ENCODE results near the gene BACH2. TPM values are rescaled to one million over a fixed set of nuclear protein-coding genes. Genes with fewer than 3 reads are reported as not detected.
"Not testable (repeated sequence)": the region's sequence is repeated elsewhere in the genome, so short reads cannot be mapped to it uniquely, and the experiment has no call there.

The BACH2 gene
- total RNA-seq, 2 donors from 2014 or later: 3.0 to 22.9 TPM

DNA sequence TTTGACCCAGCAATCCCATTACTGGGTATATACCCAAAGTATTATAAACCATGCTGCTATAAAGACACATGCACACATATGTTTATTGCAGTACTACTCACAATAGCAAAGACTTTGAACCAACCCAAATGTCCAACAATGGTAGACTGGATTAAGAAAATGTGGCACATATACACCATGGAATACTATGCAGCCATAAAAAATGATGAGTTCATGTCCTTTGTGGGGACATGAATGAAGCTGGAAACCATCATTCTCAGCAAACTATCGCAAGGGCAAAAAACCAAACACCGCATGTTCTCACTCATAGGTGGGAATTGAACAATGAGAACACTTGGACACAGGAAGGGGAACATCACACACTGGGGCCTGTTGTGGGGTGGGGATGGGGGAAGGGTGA lies 168.0 kb downstream of the BACH2 start:
- not testable (repeated sequence) for H3K27me3 Mint-ChIP-seq; ATAC-seq (replicated peaks); H3K9me3 Mint-ChIP-seq; H3K27ac Mint-ChIP-seq; H3K36me3 Mint-ChIP-seq (ENCODE audit: low read depth); H3K4me3 Mint-ChIP-seq
- peaks cover 21% of the 10 kb centered on the region for H3K4me1 Mint-ChIP-seq

DNA sequence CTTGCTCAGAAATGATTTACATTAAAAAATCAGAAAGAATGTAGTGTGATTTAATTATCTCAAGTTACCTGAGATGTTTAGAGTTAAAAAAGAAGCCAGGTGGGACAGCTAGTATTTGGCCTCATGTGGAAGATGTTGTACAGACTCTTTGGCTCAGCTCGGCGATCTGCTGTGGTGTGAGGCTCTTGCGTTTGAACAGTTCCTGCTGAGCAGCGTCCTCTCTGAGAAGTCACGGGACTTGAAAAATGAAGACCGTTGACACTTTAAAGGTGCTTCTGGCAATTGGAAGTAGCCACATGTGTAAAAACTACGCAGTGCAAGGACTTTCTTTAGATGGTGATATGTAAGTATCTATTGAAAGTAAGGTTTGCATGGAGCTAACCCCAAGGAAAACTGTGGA lies 169.0 kb downstream of the BACH2 start:
- no peak overlapping the region for H3K27ac Mint-ChIP-seq
- no peak for ATAC-seq (replicated peaks)
- no peaks in the 10 kb centered on the region for H3K27me3 Mint-ChIP-seq
- H3K4me1 Mint-ChIP-seq: peaks cover 23% of the 10 kb centered on the region
- H3K9me3 Mint-ChIP-seq: no peaks in the 10 kb centered on the region
- H3K36me3 Mint-ChIP-seq (ENCODE audit: low read depth): peaks cover 8% of the 10 kb centered on the region
- H3K4me3 Mint-ChIP-seq: no peak overlapping the region

DNA sequence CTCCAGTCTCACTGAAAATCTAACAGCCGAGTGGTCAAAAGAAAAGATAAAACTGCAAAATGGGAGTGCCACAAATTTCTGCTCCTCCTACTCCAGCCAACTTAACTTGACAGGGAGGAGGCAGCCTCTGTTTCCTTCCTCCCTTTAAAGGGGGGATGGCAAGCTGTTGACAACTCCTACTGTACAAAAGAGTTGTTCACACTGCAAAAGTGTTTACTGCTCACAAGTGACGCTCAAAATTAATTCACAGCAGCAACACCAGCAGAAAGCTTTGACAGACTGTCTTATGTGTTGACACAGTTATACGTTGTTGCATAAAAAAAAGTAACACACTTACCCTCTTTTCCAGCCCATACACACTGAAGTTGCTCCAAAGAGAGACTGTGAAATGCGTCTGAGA lies 169.8 kb downstream of the BACH2 start:
- H3K4me1 Mint-ChIP-seq: peaks cover 23% of the 10 kb centered on the region
- H3K36me3 Mint-ChIP-seq (ENCODE audit: low read depth): peaks cover 8% of the 10 kb centered on the region
- no peak for ATAC-seq (replicated peaks)
- no peak overlapping the region for H3K4me3 Mint-ChIP-seq
- no peaks in the 10 kb centered on the region for H3K9me3 Mint-ChIP-seq
- no peaks in the 10 kb centered on the region for H3K27me3 Mint-ChIP-seq
- no peak overlapping the region for H3K27ac Mint-ChIP-seq

DNA sequence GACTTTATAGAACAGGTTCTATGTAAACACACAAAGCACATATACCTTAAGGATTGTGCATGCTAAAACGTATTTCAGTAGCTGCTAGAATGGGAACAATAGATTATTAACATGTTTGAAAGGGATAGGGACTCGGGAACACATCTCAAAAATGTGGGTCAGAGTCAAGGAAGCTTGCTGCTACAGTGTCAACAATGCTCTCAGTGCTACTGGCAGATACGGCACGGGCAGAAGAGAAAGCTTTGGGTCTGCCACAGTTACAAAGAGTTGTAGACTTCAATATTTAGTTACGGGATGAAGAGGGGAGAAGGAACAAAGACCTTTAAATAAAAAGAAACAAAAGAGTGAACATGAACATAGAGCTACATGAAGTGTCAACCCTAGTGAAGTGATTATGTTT lies 170.5 kb downstream of the BACH2 start:
- Mint-ChIP-seq H3K27me3 (no peaks in the 10 kb centered on the region), H3K36me3 (ENCODE audit: low read depth) (peaks cover 8% of the 10 kb centered on the region), H3K4me1 (peaks cover 23% of the 10 kb centered on the region), H3K4me3 (no peak overlapping the region), H3K9me3 (no peaks in the 10 kb centered on the region), H3K27ac (peak overlapping the region; percentile 3)
- no peak for ATAC-seq (replicated peaks)

DNA sequence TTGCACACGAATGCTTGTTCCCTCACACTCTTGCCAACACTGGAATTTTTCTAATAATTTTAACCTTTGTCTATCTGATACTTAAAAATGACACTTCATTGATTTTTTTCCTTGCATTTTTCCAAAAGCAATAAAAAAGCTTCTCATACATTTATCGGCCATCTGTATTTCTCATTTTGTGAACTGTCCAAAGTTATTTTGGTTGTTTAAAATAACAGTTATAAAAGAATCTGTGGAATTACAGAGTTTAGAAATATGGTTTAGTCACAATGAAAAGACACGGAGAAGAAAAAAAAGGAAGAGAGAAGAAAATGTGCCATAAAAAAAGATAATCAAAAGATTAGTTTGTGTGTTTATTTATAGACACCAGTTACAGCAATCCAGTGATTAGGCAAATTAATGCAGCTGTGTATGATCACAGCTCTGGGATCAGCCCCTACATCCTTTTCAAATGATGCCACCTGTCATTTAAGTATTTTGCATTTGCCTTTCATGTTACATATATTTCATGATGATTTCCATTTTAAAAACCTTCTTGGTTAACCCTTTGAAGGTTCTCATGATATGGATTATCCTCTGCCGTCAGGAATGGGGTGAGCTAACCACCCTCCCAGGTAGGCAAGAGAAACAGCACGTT lies 171.7 kb downstream of the BACH2 start:
- Mint-ChIP-seq H3K27ac (no peak overlapping the region), H3K4me3 (no peak overlapping the region), H3K27me3 (no peaks in the 10 kb centered on the region), H3K9me3 (no peaks in the 10 kb centered on the region), H3K4me1 (peaks cover 23% of the 10 kb centered on the region), H3K36me3 (ENCODE audit: low read depth) (peaks cover 8% of the 10 kb centered on the region)
- no peak for ATAC-seq (replicated peaks)

DNA sequence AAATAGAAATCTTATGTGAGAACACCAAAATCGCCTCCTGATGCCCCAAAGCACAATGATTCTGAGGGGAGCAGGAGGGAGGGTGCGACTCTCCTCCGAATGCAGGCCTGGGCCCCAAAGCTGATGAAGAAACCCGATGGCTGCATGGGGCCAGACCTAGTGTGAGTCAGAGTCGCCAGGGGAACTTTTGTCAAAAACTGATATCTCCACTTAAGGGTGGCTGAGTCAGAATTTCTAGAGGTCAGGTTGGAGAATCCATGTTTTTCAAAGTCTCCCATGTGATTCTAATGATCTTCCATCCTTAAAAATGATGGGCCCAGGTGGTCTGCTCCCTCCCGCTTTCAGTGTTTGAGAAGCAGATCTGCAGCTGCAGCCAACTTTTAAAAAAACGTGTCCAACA lies 172.8 kb downstream of the BACH2 start:
- Mint-ChIP-seq H3K27me3 (no peaks in the 10 kb centered on the region), H3K36me3 (ENCODE audit: low read depth) (peaks cover 8% of the 10 kb centered on the region), H3K4me1 (peaks cover 23% of the 10 kb centered on the region), H3K27ac (no peak overlapping the region), H3K4me3 (no peak overlapping the region), H3K9me3 (no peaks in the 10 kb centered on the region)
- ATAC-seq (replicated peaks): peak; percentile 66

DNA sequence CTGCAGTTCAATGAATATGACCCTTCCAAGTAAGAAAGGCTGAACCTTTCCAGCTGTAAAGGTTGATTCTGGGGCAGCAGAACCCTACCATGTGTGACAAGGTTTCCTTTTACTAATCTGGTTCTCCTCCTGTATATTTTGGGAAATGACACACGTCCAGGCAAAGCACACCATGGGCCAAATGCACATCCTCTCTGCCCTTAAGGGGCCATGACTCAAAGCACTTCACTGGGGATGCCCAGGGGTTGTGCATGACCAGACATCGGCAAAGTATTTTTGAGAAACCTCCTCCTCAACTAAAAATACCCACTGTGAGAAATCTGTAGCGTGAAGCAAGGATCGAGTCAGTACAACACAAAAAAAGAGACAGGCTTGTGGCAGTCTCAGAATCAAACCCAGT lies 174.7 kb downstream of the BACH2 start:
- Mint-ChIP-seq H3K27ac (peak overlapping the region; percentile 6), H3K4me3 (peak overlapping the region; percentile 27), H3K36me3 (ENCODE audit: low read depth) (peaks cover 12% of the 10 kb centered on the region), H3K4me1 (peaks cover 20% of the 10 kb centered on the region), H3K27me3 (no peaks in the 10 kb centered on the region), H3K9me3 (peaks cover 7% of the 10 kb centered on the region)
- peak; percentile 95 for ATAC-seq (replicated peaks)

DNA sequence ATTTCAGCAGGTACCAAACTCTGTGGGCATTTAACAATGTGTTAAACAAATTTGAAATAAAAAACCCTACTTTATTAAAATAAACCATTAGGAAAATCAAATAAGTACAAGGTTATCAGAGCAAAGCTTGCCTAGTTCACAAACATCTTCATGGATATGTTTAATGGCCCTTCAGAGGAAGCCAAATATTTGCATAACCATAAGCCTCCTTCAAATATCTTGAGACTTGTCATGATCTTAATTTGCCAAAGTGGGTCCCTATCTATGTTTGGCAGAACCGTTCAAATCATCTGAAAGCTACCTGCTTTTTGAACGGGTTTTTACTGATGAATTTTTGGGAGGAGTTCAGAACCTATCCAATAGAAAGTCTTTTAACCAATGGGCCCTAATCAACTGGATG lies 176.3 kb downstream of the BACH2 start:
- Mint-ChIP-seq H3K36me3 (ENCODE audit: low read depth) (peaks cover 5% of the 10 kb centered on the region), H3K27ac (no peak overlapping the region), H3K27me3 (no peaks in the 10 kb centered on the region), H3K4me3 (no peak overlapping the region), H3K4me1 (peaks cover 12% of the 10 kb centered on the region), H3K9me3 (peaks cover 11% of the 10 kb centered on the region)
- ATAC-seq (replicated peaks): no peak

DNA sequence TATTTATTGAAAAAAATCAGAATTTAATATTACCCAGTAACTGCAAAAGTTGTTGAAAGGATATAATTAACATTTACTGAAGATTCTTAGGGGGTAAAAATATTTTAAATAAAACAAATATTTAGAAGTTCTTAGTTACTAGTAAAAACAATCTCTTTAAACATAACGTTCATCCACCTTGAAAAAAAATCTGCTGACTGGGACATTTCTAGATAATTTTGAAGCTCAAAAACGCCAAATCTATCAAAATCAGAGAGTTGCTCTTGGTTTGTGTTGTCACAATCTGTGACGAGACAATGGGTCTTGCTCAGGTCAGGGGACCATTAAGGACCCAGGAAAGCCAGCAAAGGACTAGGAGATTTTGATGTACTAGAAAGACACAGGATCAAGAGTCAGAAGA lies 177.0 kb downstream of the BACH2 start:
- peaks cover 13% of the 10 kb centered on the region for H3K9me3 Mint-ChIP-seq
- H3K4me3 Mint-ChIP-seq: no peak overlapping the region
- no peak for ATAC-seq (replicated peaks)
- no peak overlapping the region for H3K27ac Mint-ChIP-seq
- H3K36me3 Mint-ChIP-seq (ENCODE audit: low read depth): peaks cover 5% of the 10 kb centered on the region
- peaks cover 12% of the 10 kb centered on the region for H3K4me1 Mint-ChIP-seq
- no peaks in the 10 kb centered on the region for H3K27me3 Mint-ChIP-seq

DNA sequence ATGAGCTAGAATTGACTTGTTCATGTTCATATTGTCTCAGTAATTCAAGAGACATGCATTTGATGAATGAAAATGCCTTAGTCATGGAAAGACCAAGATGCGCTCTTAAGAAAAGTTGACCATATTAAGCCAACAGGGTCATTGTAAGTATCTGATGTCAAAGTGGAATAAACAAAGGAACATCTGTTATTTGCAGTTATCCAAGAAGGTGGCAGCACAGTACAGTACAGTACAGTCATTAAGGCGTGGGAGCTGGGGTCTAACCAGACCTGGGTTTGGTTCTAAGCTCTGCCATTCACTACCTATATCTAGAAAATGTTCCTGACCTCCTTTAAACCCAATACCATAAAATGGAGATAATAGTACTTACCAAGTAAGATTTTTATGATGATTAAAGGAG lies 178.1 kb downstream of the BACH2 start:
- no peak for ATAC-seq (replicated peaks)
- H3K27ac Mint-ChIP-seq: no peak overlapping the region
- peaks cover 5% of the 10 kb centered on the region for H3K36me3 Mint-ChIP-seq (ENCODE audit: low read depth)
- H3K4me3 Mint-ChIP-seq: no peak overlapping the region
- peaks cover 12% of the 10 kb centered on the region for H3K4me1 Mint-ChIP-seq
- H3K27me3 Mint-ChIP-seq: no peaks in the 10 kb centered on the region
- peaks cover 19% of the 10 kb centered on the region for H3K9me3 Mint-ChIP-seq

DNA sequence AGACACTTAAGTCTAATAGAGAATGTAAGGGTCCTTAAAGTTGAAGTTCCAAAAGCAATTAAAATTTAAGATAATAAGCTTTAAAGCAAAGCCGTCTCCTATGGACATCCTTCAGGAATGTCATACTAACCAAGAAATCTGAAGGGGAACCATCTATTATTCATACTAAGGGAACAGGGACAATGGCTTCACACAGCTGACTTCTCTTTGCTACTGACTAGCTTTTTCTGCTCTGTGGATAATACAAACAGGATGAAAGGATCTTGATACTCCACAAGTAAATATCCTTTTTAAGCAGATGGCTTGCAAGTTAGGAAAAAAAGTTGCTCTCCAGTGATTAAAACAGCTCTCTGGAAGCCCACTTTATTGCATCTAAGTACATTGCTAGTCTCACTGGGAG lies 178.6 kb downstream of the BACH2 start:
- Mint-ChIP-seq H3K27ac (no peak overlapping the region), H3K9me3 (peaks cover 22% of the 10 kb centered on the region), H3K4me3 (no peak overlapping the region), H3K27me3 (no peaks in the 10 kb centered on the region), H3K36me3 (ENCODE audit: low read depth) (peaks cover 5% of the 10 kb centered on the region), H3K4me1 (peaks cover 10% of the 10 kb centered on the region)
- ATAC-seq (replicated peaks): no peak

DNA sequence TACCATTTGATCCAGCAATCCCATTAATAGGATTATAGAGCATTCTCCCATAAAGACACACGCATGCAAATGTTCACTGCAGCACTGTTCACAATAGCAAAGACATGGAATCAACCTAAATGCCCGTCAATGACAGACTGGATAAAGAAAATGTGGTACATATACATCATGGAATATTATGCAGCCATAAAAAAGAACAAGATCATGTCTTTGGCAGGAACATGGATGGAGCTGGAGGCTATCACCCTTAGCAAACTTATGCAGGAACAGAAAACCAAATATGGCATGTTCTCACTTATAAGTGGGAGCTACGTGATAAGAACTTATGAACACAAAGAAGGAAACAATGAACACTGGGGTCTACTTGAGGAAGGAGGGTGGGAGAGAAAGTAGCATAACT lies 180.5 kb downstream of the BACH2 start:
- H3K27me3 Mint-ChIP-seq; H3K36me3 Mint-ChIP-seq (ENCODE audit: low read depth); ATAC-seq (replicated peaks); H3K4me3 Mint-ChIP-seq; H3K27ac Mint-ChIP-seq; H3K4me1 Mint-ChIP-seq: not testable (repeated sequence)
- H3K9me3 Mint-ChIP-seq: peaks cover 23% of the 10 kb centered on the region

DNA sequence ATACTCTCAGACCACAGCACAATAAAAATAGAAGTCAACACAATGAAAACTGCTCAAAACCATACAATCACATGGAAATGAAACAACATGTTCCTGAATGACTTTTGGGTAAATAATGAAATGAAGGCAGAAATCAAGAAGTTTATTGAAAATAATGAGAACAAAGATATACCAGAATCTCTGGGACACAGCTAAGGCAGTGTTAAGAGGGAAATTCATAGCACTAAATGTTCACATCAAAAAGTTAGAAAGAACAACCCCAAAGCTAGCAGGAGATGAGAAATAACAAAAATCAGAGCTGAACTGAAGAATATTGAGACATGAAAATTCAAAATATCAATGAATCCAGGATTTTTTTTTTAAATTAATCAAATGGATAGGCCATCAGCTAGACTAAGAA lies 183.3 kb downstream of the BACH2 start:
- Mint-ChIP-seq H3K27ac (no peak overlapping the region), H3K9me3 (peaks cover 28% of the 10 kb centered on the region), H3K36me3 (ENCODE audit: low read depth) (peaks cover 5% of the 10 kb centered on the region), H3K27me3 (no peaks in the 10 kb centered on the region), H3K4me1 (peaks cover 22% of the 10 kb centered on the region), H3K4me3 (no peak overlapping the region)
- ATAC-seq (replicated peaks): no peak

DNA sequence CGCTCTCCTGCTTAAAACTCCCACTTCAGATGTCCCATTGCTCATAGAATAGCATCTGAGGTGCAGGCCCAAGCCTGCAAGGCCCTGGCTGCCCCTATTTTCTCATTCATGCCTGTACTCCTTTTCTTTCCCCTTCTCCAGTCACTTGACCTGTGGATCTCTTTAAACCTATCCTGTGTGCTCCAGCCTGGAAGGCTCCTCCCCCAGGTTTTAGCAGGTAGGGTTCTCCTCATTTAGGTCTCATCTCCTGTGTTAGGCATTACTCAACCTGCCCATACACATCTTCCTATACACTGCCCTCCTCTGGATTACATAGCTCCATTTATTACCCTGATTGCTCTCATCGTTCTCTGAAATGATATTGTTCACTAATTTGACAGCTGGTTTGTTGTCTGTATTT lies 185.3 kb downstream of the BACH2 start:
- H3K4me1 Mint-ChIP-seq: peaks cover 28% of the 10 kb centered on the region
- peak overlapping the region; percentile 16 for H3K27ac Mint-ChIP-seq
- H3K27me3 Mint-ChIP-seq: no peaks in the 10 kb centered on the region
- H3K36me3 Mint-ChIP-seq (ENCODE audit: low read depth): no peaks in the 10 kb centered on the region
- peaks cover 19% of the 10 kb centered on the region for H3K9me3 Mint-ChIP-seq
- no peak for ATAC-seq (replicated peaks)
- H3K4me3 Mint-ChIP-seq: peak overlapping the region; percentile 41

DNA sequence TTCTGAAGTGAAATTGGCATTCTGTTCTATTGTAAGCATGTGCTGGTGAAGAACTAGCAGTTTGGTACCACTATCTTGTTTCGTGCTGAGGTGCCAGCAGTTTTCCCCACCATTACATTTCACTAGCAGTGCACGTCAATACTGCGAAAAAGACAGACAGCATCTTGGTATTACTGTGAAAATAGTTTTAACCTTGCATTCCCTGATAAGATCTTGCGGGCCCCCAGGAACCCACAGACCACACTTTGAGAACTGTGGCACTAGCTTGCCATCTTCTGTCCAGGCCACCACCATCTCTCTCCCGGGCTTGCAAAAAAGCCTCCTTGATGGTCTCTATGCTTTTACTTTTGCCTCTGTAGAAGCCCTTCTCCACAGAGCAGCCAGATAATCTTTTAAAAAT lies 185.7 kb downstream of the BACH2 start:
- Mint-ChIP-seq H3K4me3 (peak overlapping the region; percentile 41), H3K9me3 (peaks cover 19% of the 10 kb centered on the region), H3K36me3 (ENCODE audit: low read depth) (no peaks in the 10 kb centered on the region), H3K4me1 (peaks cover 28% of the 10 kb centered on the region), H3K27ac (peak overlapping the region; percentile 16), H3K27me3 (no peaks in the 10 kb centered on the region)
- ATAC-seq (replicated peaks): peak; percentile 39

DNA sequence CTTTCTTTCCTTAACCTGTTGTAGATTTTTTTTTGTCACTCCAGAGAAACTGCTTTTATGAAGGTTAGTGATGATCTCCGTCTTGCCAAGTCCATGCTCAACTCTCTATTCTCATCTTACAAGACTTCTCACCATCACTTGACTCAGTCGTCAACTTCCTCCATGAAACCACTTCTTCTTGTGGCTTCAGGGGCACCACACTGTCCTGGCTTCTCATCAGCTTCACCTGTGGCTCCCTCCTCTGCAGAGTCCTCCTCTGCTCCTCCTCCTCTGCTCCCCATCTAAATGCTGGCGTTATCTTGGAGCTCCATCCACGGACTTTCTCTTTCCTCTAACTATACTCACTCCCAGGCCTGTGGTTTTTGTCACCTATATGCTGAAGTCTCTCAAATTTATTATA lies 187.5 kb downstream of the BACH2 start:
- H3K4me1 Mint-ChIP-seq: peaks cover 40% of the 10 kb centered on the region
- peak; percentile 76 for ATAC-seq (replicated peaks)
- H3K4me3 Mint-ChIP-seq: peak overlapping the region; percentile 65
- H3K9me3 Mint-ChIP-seq: peaks cover 10% of the 10 kb centered on the region
- peak overlapping the region; percentile 67 for H3K27ac Mint-ChIP-seq
- H3K36me3 Mint-ChIP-seq (ENCODE audit: low read depth): no peaks in the 10 kb centered on the region
- no peaks in the 10 kb centered on the region for H3K27me3 Mint-ChIP-seq

All from activated T-helper 17 cell treated with anti-CD3 and anti-CD28 coated beads, Interleukin-2, amount 50 U/mL, for 72 hours (primary cell).